ENCODE measurements around the gene SYNPR. TPM values are rescaled to one million over a fixed set of nuclear protein-coding genes. Genes with fewer than 3 reads are reported as not detected.
A peak's percentile ranks its signal among the peaks of the same experiment; 100 is the strongest.
"Not testable (repeated sequence)": the region's sequence is repeated elsewhere in the genome, so short reads cannot be mapped to it uniquely, and the experiment has no call there.

Gene SYNPR
- total RNA-seq, 1 experiment from 2014 or later, result not detected

- Mint-ChIP-seq H3K27ac (ENCODE audit: unreplicated experiment) (no peak overlapping the region), H3K4me3 (ENCODE audit: unreplicated experiment) (no peak overlapping the region), H3K27me3 (ENCODE audit: insufficient read depth, unreplicated experiment) (peaks cover 7% of the 10 kb centered on the region), H3K9me3 (ENCODE audit: unreplicated experiment) (no peaks in the 10 kb centered on the region), H3K4me1 (ENCODE audit: low read depth, unreplicated experiment) (peaks cover 14% of the 10 kb centered on the region), H3K36me3 (ENCODE audit: insufficient read depth, unreplicated experiment) (no peaks in the 10 kb centered on the region)
- no peak for DNase-seq
- ChIA-PET CTCF (no interaction called here), POLR2A (no interaction called here)
- H3K27me3 ChIP-seq (replicated peaks; ENCODE audit: control insufficient read depth, insufficient read depth, low read length), result no peaks in the 10 kb centered on the region
- H3K4me3 ChIP-seq (ENCODE audit: low read depth, low read length), result no peak overlapping the region
- intact Hi-C loops (cut with micrococcal nuclease; ENCODE audit: unreplicated experiment), result no loop called here
- H3K36me3 ChIP-seq (ENCODE audit: control insufficient read depth, insufficient read depth, low read length), result no peaks in the 10 kb centered on the region
- BruUV-seq (replicated peaks), result no TSS peak
- TF ChIP-seq CTCF (IDR thresholded peaks at IDR 0.05; ENCODE audit: insufficient read depth in 1 of 2, low read depth in 1 of 2, low read length in 1 of 2, severe bottlenecking in 1 of 2, unreplicated experiment in 1 of 2), result no peak
- H3K9me3 ChIP-seq, result no peaks in the 10 kb centered on the region
- no peaks in the 10 kb centered on the region for H3K4me1 ChIP-seq
Observed at GRCh38 chr3:63642488-63642887, 364.4 kb downstream of the SYNPR start.

GRCh38 chr3:63644212-63644797 lies 366.2 kb downstream of the SYNPR start:
- Histone ChIP-seq H3K4me3 (ENCODE audit: low read depth, low read length) (peak overlapping the region; percentile 39; the same call in 1 of the 2 replicates), H3K4me1 (no peaks in the 10 kb centered on the region), H3K9me3 (no peaks in the 10 kb centered on the region), H3K36me3 (ENCODE audit: control insufficient read depth, insufficient read depth, low read length) (no peaks in the 10 kb centered on the region), H3K27me3 (replicated peaks; ENCODE audit: control insufficient read depth, insufficient read depth, low read length) (no peaks in the 10 kb centered on the region)
- BruUV-seq (replicated peaks), result no TSS peak
- no peaks in the 10 kb centered on the region for H3K9me3 Mint-ChIP-seq (ENCODE audit: unreplicated experiment)
- peaks cover 2% of the 10 kb centered on the region for H3K27me3 Mint-ChIP-seq (ENCODE audit: insufficient read depth, unreplicated experiment)
- TF ChIP-seq CTCF (IDR thresholded peaks at IDR 0.05; ENCODE audit: insufficient read depth in 1 of 2, low read depth in 1 of 2, low read length in 1 of 2, severe bottlenecking in 1 of 2, unreplicated experiment in 1 of 2), result no peak
- ChIA-PET CTCF (no interaction called here), POLR2A (interaction anchor here (0.6 kb wide), 1 partner anchor 213 kb away, joined by 4 read pairs; no protein-coding TSS in a partner anchor)
- H3K27ac Mint-ChIP-seq (ENCODE audit: unreplicated experiment), result no peak overlapping the region
- DNase-seq, result no peak
- H3K36me3 Mint-ChIP-seq (ENCODE audit: insufficient read depth, unreplicated experiment), result no peaks in the 10 kb centered on the region
- peaks cover 14% of the 10 kb centered on the region for H3K4me1 Mint-ChIP-seq (ENCODE audit: low read depth, unreplicated experiment)
- intact Hi-C loops (cut with micrococcal nuclease; ENCODE audit: unreplicated experiment), result no loop called here
- H3K4me3 Mint-ChIP-seq (ENCODE audit: unreplicated experiment), result peak overlapping the region; percentile 86

- H3K36me3 ChIP-seq (ENCODE audit: control insufficient read depth, insufficient read depth, low read length); POLR2A ChIA-PET; H3K9me3 ChIP-seq; CTCF ChIA-PET; H3K36me3 Mint-ChIP-seq (ENCODE audit: insufficient read depth, unreplicated experiment); H3K4me1 ChIP-seq; H3K9me3 Mint-ChIP-seq (ENCODE audit: unreplicated experiment); BruUV-seq (replicated peaks); H3K27me3 Mint-ChIP-seq (ENCODE audit: insufficient read depth, unreplicated experiment); H3K27me3 ChIP-seq (replicated peaks; ENCODE audit: control insufficient read depth, insufficient read depth, low read length): not testable (repeated sequence)
- H3K4me1 Mint-ChIP-seq (ENCODE audit: low read depth, unreplicated experiment), result peaks cover 14% of the 10 kb centered on the region
- H3K4me3 ChIP-seq (ENCODE audit: low read depth, low read length), result peak overlapping the region; percentile 39
- DNase-seq, result peak; percentile 54 to 62
- H3K27ac Mint-ChIP-seq (ENCODE audit: unreplicated experiment), result peak overlapping the region; percentile 55
- peak overlapping the region; percentile 86 for H3K4me3 Mint-ChIP-seq (ENCODE audit: unreplicated experiment)
- intact Hi-C loops (cut with micrococcal nuclease; ENCODE audit: unreplicated experiment), result loop anchor here (1.0 kb wide), 1 partner anchor 69 kb away; no protein-coding TSS in a partner anchor
Observed at GRCh38 chr3:63644928-63645781, 367.0 kb downstream of the SYNPR start.
